ENCODE results near the gene BNIP5. TPM values are rescaled to one million over a fixed set of nuclear protein-coding genes. Genes with fewer than 3 reads are reported as not detected.

The BNIP5 gene
- total and polyA plus RNA-seq, 2 of the 13 experiments (the other 11 are each of a cell fraction or from before 2014, with no cell fraction given) = not detected

- TF ChIP-seq MAZ (IDR thresholded peaks at IDR 0.05; ENCODE audit: borderline replicate concordance, low read depth, low read length) (no peak), MAZ (CRISPR knock-in tag; IDR thresholded peaks at IDR 0.05; ENCODE audit: low read depth) (no peak), ZNF878 (CRISPR knock-in tag; IDR thresholded peaks at IDR 0.05) (0 out of 2 replicates have a peak, but pooled peaks have one; percentile 60), FOXK1 (CRISPR knock-in tag; IDR thresholded peaks at IDR 0.05; ENCODE audit: borderline replicate concordance, low read depth) (peak; percentile 35; the same call in 1 of the 2 replicates), ZNF652 (CRISPR knock-in tag; IDR thresholded peaks at IDR 0.05; ENCODE audit: borderline replicate concordance, low read depth) (no peak), ERF (CRISPR knock-in tag; IDR thresholded peaks at IDR 0.05) (no peak), ZNF552 (CRISPR knock-in tag; IDR thresholded peaks at IDR 0.05; ENCODE audit: borderline replicate concordance) (no peak), POLR2AphosphoS2 (IDR thresholded peaks at IDR 0.05; ENCODE audit: low read depth, low read length) (no peak), KDM6A (CRISPR knock-in tag; IDR thresholded peaks at IDR 0.05; ENCODE audit: low read depth) (no peak), MEIS2 (CRISPR knock-in tag; IDR thresholded peaks at IDR 0.05) (no peak; the same call in 1 of the 2 replicates), MIXL1 (CRISPR knock-in tag; IDR thresholded peaks at IDR 0.05) (no peak), ZNF558 (CRISPR knock-in tag; IDR thresholded peaks at IDR 0.05; ENCODE audit: borderline replicate concordance) (no peak), SSRP1 (CRISPR knock-in tag; IDR thresholded peaks at IDR 0.05) (no peak), BCL6 (CRISPR knock-in tag; IDR thresholded peaks at IDR 0.05) (no peak), ZNF572 (CRISPR knock-in tag; IDR thresholded peaks at IDR 0.05) (no peak), HMG20B (CRISPR knock-in tag; conservative IDR thresholded peaks at IDR 0.05) (no peak), GATAD2A (CRISPR knock-in tag; IDR thresholded peaks at IDR 0.05) (peak; percentile 24; the same call in 1 of the 2 replicates), FOSL2 (CRISPR knock-in tag; IDR thresholded peaks at IDR 0.05) (peak; percentile 53; the same call in 1 of the 2 replicates), CHD2 (IDR thresholded peaks at IDR 0.05; ENCODE audit: low read depth, low read length) (no peak), CENPX (CRISPR knock-in tag; IDR thresholded peaks at IDR 0.05) (no peak), ZNF335 (CRISPR knock-in tag; IDR thresholded peaks at IDR 0.05) (0 out of 2 replicates have a peak, but pooled peaks have one; percentile 18), SALL1 (CRISPR knock-in tag; IDR thresholded peaks at IDR 0.05) (peak; percentile 34), KLF12 (CRISPR knock-in tag; IDR thresholded peaks at IDR 0.05; ENCODE audit: borderline replicate concordance) (no peak), ZFP90 (CRISPR knock-in tag; IDR thresholded peaks at IDR 0.05; ENCODE audit: borderline replicate concordance) (no peak), ZEB1 (IDR thresholded peaks at IDR 0.05; ENCODE audit: insufficient replicate concordance, low read depth) (no peak)
- TF ChIP-seq, protein P1, sequence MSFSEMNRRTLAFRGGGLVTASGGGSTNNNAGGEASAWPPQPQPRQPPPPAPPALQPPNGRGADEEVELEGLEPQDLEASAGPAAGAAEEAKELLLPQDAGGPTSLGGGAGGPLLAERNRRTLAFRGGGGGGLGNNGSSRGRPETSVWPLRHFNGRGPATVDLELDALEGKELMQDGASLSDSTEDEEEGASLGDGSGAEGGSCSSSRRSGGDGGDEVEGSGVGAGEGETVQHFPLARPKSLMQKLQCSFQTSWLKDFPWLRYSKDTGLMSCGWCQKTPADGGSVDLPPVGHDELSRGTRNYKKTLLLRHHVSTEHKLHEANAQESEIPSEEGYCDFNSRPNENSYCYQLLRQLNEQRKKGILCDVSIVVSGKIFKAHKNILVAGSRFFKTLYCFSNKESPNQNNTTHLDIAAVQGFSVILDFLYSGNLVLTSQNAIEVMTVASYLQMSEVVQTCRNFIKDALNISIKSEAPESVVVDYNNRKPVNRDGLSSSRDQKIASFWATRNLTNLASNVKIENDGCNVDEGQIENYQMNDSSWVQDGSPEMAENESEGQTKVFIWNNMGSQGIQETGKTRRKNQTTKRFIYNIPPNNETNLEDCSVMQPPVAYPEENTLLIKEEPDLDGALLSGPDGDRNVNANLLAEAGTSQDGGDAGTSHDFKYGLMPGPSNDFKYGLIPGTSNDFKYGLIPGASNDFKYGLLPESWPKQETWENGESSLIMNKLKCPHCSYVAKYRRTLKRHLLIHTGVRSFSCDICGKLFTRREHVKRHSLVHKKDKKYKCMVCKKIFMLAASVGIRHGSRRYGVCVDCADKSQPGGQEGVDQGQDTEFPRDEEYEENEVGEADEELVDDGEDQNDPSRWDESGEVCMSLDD (CRISPR knock-in tag; IDR thresholded peaks at IDR 0.05; ENCODE audit: borderline replicate concordance) = no peak
- TF ChIP-seq, protein P2, sequence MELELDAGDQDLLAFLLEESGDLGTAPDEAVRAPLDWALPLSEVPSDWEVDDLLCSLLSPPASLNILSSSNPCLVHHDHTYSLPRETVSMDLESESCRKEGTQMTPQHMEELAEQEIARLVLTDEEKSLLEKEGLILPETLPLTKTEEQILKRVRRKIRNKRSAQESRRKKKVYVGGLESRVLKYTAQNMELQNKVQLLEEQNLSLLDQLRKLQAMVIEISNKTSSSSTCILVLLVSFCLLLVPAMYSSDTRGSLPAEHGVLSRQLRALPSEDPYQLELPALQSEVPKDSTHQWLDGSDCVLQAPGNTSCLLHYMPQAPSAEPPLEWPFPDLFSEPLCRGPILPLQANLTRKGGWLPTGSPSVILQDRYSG (CRISPR knock-in tag; IDR thresholded peaks at IDR 0.05) = no peak
- TF ChIP-seq, protein P3, sequence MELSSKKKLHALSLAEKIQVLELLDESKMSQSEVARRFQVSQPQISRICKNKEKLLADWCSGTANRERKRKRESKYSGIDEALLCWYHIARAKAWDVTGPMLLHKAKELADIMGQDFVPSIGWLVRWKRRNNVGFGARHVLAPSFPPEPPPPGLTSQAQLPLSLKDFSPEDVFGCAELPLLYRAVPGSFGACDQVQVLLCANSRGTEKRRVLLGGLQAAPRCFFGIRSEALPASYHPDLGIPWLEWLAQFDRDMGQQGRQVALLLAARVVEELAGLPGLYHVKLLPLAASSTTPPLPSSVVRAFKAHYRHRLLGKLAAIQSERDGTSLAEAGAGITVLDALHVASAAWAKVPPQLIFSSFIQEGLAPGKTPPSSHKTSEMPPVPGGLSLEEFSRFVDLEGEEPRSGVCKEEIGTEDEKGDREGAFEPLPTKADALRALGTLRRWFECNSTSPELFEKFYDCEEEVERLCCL (CRISPR knock-in tag; IDR thresholded peaks at IDR 0.05; ENCODE audit: borderline replicate concordance) = no peak
These were observed 1.7 kb downstream of the BNIP5 start (continued) for GRCh38 chr6:36334832-36335459.

Measured in HepG2 (cell line).